Heart left ventricle (tissue), 16 donors: ENCODE results near the gene LTF. TPM values are rescaled to one million over a fixed set of nuclear protein-coding genes. Genes with fewer than 3 reads are reported as not detected.

Experiments used
- ATAC-seq, 4 donors: fragments of 200-7000 bp; cut with Tn5 transposase; one replicate each; pipeline ENCODE4 v1.9.1; 2020 to 2022; ENCODE audit warnings: moderate library complexity in 4 of 4, mild to moderate bottlenecking in 3 of 4, moderate number of reproducible peaks in 1 of 4
- DNase-seq, 5 donors: peaks; one replicate each; pipeline ENCODE4 v3.0.0-alpha.2; 2020
- H3K27ac ChIP-seq, 12 donors: fragments of 200-600 bp; sonication (generic) in 4 of 12; one replicate each; pipeline versions ENCODE4 v1.5.0 to v1.8.0; 2016 to 2022; ENCODE audit warnings: mild to moderate bottlenecking in 2 of 12
- H3K27me3 ChIP-seq, 9 donors: fragments of 200-600 bp; sonication (generic) in 2 of 9; one replicate each; pipeline versions ENCODE4 v1.5.1 to v1.8.0; 2016 to 2022; ENCODE audit warnings: mild to moderate bottlenecking in 3 of 9
- H3K36me3 ChIP-seq, 9 donors: fragments of 200-600 bp; sonication (generic) in 2 of 9; one replicate each; pipeline versions ENCODE4 v1.5.0 to v1.8.0; 2018 to 2022; ENCODE audit warnings: mild to moderate bottlenecking in 2 of 9
- H3K4me1 ChIP-seq, 12 donors: fragments of 200-600 bp; sonication (generic) in 4 of 12; one replicate each; pipeline versions ENCODE4 v1.5.0 to v1.8.0; 2016 to 2022; ENCODE audit warnings: mild to moderate bottlenecking in 3 of 12
- H3K4me3 ChIP-seq, 12 donors: fragments of 200-600 bp; sonication (generic) in 4 of 12; one replicate each; pipeline versions ENCODE4 v1.5.0 to v1.8.0; 2017 to 2022; ENCODE audit warnings: mild to moderate bottlenecking in 9 of 12, moderate library complexity in 4 of 12
- H3K9me3 ChIP-seq, 12 donors: fragments of 200-600 bp; sonication (generic) in 4 of 12; one replicate each; pipeline versions ENCODE4 v1.5.0 to v1.8.0; 2016 to 2022; ENCODE audit warnings: mild to moderate bottlenecking in 1 of 12
- POLR2A ChIP-seq, 2 donors: fragments of 450-650 bp; IDR thresholded peaks; one replicate each; pipeline ENCODE4 v1.6.1; 2017; ENCODE audit warnings: antibody characterized with exemption in 2 of 2, mild to moderate bottlenecking in 2 of 2, moderate library complexity in 2 of 2
- WGBS, 4 donors: extraction: QIAGEN DNeasy Blood & Tissue Kit in 2 of 4; methylation state at CpG; one replicate each; pipeline versions ENCODE4 v1.1.5 to v1.1.7; 2013 to 2018; 5-methylcytosine and 5-hydroxymethylcytosine counted together
- intact Hi-C, 10 donors: fragments of 100-400 bp; cut with DNase I; formaldehyde crosslinking; loops; one replicate each; pipeline versions ENCODE4 v1.11.1 to v1.14.2; 2022
- polyA plus RNA-seq, 2 donors: library from polyadenylated mRNA; stranded (reverse); fragments of 200-250 nt; gene quantifications; one replicate each; pipeline ENCODE4 v1.2.3, GENCODE V29; 2013
- total RNA-seq, 9 donors: library from RNA; depleted of rRNA in 2 of 9; stranded (reverse); fragments of >200 nt in 2 of 9; fragmentation: NEBNext Ultra II Directional in 3 of 9; extraction: Animal tissue kit (Norgen Biotek cat#: 25700) in 3 of 9; gene quantifications; one replicate each; pipeline versions ENCODE4 v1.1.0 to v1.2.4, GENCODE V29; 2016 to 2023
- TF ChIP-seq, protein P1 (sequence below), 12 donors: fragments of 200-600 bp; sonication (generic) in 4 of 12; IDR thresholded peaks; one replicate each; pipeline versions ENCODE4 v1.5.0 to v1.8.0; 2018 to 2022; ENCODE audit warnings: antibody characterized with exemption in 12 of 12, mild to moderate bottlenecking in 5 of 12
- donor health status: ischemic (EF 13 %, LVEDD 7.1; RV severe dilation, severe dysfunction).
- donor health status: healthy with polysubstance abuse.
- donor health status: DM: no; HTN: yes; CAD: no.
- donor health status: DM: no; HTN: no; CAD: no.
- donor health status: ischemic (EF 25% LVEDD 6.9; RV normal size, moderate dysfunction).
- donor health status: ischemic (EF 25% LVEDD 5.7; RV mildly dilated, moderate dysfunction).
- donor health status: healthy.
- donor health status: DM: yes; HTN: yes; CAD: no.
- donor health status: ischemic (EF 35%, LVEDD 5.7; RV mildly dilated, moderate dysfunction).
- donor health status: nonischemic (EF 11% LVEDD 7.7; RV severe dilation, severe dysfunction).
- donor health status: DM: yes; HTN: yes; CAD: no.
- donor health status: PGD.
- donor health status: ischemic (EF 29% LVEDD 5.4; RV normal size, mild dysfunction).
- donor health status: nonischemic (EF 23%, LVEDD 6.1; RV moderate dilation, normal function).

LTF gene
- total and polyA plus RNA-seq, 11 donors: 1.6 to 10.6 (median 3.0) TPM

DNA sequence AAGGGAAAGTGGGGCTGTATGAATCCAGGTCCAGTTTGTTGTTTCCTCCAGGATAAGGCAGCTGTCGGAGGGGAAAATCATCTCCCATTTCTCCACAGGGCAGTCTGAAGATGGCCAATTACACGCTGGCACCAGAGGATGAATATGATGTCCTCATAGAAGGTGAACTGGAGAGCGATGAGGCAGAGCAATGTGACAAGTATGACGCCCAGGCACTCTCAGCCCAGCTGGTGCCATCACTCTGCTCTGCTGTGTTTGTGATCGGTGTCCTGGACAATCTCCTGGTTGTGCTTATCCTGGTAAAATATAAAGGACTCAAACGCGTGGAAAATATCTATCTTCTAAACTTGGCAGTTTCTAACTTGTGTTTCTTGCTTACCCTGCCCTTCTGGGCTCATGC lies 56.7 kb downstream of the LTF start:
- Histone ChIP-seq H3K27ac (peak overlapping the region; percentile 34 to 94 (median 78)), H3K27me3 (no peaks in the 10 kb centered on the region), H3K36me3 (peaks cover 0 to 7% (median 0%) of the 10 kb centered on the region in 9 donors), H3K9me3 (no peaks in the 10 kb centered on the region), H3K4me3 (peak overlapping the region in 11 of 12 donors; percentile 10 to 60 (median 43)), H3K4me1 (peaks cover 0 to 79% (median 38%) of the 10 kb centered on the region in 12 donors)
- WGBS, 4 donors: 22 to 31% (median 28%) methylated on average over 6 to 7 of the region's 7 CpGs
- ATAC-seq: peak; percentile 58 to 73 (median 66)
- intact Hi-C loops: no loop called here
- TF ChIP-seq POLR2A (IDR thresholded peaks at IDR 0.05): no peak
- TF ChIP-seq, protein P1, sequence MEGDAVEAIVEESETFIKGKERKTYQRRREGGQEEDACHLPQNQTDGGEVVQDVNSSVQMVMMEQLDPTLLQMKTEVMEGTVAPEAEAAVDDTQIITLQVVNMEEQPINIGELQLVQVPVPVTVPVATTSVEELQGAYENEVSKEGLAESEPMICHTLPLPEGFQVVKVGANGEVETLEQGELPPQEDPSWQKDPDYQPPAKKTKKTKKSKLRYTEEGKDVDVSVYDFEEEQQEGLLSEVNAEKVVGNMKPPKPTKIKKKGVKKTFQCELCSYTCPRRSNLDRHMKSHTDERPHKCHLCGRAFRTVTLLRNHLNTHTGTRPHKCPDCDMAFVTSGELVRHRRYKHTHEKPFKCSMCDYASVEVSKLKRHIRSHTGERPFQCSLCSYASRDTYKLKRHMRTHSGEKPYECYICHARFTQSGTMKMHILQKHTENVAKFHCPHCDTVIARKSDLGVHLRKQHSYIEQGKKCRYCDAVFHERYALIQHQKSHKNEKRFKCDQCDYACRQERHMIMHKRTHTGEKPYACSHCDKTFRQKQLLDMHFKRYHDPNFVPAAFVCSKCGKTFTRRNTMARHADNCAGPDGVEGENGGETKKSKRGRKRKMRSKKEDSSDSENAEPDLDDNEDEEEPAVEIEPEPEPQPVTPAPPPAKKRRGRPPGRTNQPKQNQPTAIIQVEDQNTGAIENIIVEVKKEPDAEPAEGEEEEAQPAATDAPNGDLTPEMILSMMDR (IDR thresholded peaks at IDR 0.05): no peak
- peak in 1 of 5 donors; percentile 54 for DNase-seq

DNA sequence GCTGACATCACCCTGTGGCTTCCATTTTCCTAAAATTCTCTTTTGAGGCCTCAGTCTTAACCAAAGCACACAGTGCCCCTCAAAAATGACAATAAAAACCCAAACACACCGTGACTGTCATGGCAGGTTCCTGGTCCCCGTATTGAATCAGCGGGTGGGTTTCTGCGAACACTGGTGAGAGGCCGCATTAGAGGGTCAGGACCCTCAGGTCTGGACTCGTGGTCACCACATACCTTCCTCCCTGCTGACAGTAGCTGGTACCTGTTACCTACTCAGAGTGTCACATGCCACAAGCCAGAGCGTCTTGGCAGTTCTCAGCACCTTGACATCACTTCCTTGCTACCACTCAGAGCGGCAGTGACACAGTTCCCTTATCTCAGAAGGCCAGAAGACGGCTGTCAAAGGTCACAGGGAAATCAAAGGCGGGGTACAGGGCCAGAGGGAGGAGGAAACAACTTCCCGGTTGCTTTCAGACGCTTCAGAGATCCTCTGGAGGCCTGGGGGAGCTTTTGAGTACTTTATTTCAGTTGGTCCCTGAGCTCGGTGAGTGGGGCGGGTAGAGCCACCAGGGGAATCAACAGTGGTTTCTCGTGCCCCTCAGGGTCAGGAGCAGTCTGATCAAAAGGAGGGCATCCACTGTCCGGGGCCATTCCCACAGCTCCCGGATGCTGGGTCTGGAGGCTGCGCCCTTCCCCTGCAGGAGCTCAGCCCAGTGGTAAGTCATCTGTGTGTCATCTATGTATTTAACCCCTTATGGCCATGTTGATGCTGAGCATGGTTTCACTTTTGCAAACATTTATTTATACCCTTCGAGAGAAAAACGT lies 57.7 kb downstream of the LTF start, which contains the start of the genes CCR5AS and CCRL2:
CCR5AS (minus strand) TSS at position 279 of the 824 bp plus-strand sequence.
CCRL2 (plus strand) TSS at position 472 of the 824 bp plus-strand sequence. CDS start 821 bp downstream, outside the sequence.
- intact Hi-C loops: no loop called here
- Histone ChIP-seq H3K9me3 (no peaks in the 10 kb centered on the region), H3K4me1 (peaks cover 0 to 69% (median 31%) of the 10 kb centered on the region in 12 donors), H3K4me3 (peak within 1 kb of the TSS; percentile 7 to 60 (median 42)), H3K27ac (peak within 1 kb of the TSS; percentile 34 to 94 (median 78)), H3K36me3 (peaks cover 0 to 7% (median 0%) of the 10 kb centered on the region in 9 donors), H3K27me3 (no peaks in the 10 kb centered on the region)
- no peak for TF ChIP-seq POLR2A (IDR thresholded peaks at IDR 0.05)
- TF ChIP-seq, protein P1 (IDR thresholded peaks at IDR 0.05): no peak
- ATAC-seq (peak; percentile 67 to 91 (median 80)), DNase-seq (peak in 4 of 5 donors; percentile 63 to 81 (median 78))
- 41 to 46% (median 44%) methylated on average over 19 to 20 of the region's 20 CpGs for WGBS, 4 donors

DNA sequence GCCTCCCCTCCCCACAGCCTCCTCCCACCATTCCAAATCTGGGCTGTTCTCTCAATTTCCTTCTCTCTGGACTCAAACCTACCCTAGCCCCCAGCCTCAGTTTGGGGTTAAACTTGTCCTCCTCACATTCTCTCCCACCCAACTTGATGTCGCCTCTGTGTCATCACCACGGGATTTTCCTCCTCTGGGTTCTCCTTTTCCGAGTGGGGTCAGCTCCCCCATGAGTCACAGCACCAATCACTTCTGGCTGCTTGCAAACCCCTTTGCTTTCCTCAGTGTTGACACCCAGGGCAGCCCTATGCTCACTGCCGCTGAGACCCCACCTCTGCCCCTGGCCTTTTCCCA lies 58.3 kb downstream of the LTF start:
- intact Hi-C loops: no loop called here
- peaks cover 0 to 64% (median 31%) of the 10 kb centered on the region in 12 donors for H3K4me1 ChIP-seq
- H3K4me3 ChIP-seq: peak overlapping the region in 7 of 12 donors; percentile 2 to 55 (median 47)
- peak overlapping the region in 11 of 12 donors; percentile 57 to 94 (median 78) for H3K27ac ChIP-seq
- peaks cover 0 to 7% (median 0%) of the 10 kb centered on the region in 9 donors for H3K36me3 ChIP-seq
- peak in 1 of 4 donors; percentile 2 for ATAC-seq
- 64 to 76% (median 66%) methylated on average over 4 of the region's 4 CpGs for WGBS, 4 donors
- TF ChIP-seq, protein P1 (IDR thresholded peaks at IDR 0.05): no peak
- no peak for TF ChIP-seq POLR2A (IDR thresholded peaks at IDR 0.05)
- no peak for DNase-seq
- H3K27me3 ChIP-seq: no peaks in the 10 kb centered on the region
- no peaks in the 10 kb centered on the region for H3K9me3 ChIP-seq
